ENCODE data around the gene ZBTB40. TPM values are rescaled to one million over a fixed set of nuclear protein-coding genes. Genes with fewer than 3 reads are reported as not detected.

The ZBTB40 gene
- total RNA-seq, 1 donor from 2014 or later = 25.8 TPM

DNA sequence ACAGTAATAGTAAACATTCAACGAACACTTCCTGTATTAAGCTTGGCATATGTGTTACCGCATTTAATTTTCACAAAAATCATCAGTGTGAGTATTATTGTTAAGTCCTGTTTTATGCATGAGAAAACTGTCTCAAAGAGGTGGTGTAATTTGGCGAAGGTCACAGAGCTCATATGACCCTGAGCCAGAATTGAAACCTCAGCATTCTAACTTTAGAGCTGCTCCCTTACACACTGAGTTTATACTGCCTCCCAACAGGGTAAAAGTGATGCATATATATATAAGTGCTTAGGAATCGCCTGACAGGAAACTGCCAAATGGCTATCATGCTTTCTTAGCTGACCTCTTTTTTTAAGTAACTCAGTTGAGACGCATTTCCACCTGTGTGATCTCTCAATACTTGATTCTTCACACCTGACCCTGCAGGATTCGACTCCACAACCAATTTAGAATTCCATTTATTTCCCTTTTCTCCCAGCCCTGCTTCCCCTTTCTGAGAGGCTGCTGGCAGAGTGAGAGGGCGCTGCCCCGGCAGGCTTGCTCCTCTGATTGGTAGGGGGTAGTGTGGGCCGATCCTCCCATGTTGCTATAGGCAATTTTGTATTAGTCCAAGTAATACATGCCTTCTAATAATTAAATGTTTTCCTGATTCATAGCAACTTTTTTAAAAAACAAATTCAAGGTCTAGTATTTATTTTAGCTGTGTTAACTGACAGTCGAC, 40.5 kb downstream of the ZBTB40 start:
- ATAC-seq (no peak), DNase-seq (ENCODE audit: low spot score) (no peak)
- intact Hi-C loops (cut with DNase I) = no loop called here

DNA sequence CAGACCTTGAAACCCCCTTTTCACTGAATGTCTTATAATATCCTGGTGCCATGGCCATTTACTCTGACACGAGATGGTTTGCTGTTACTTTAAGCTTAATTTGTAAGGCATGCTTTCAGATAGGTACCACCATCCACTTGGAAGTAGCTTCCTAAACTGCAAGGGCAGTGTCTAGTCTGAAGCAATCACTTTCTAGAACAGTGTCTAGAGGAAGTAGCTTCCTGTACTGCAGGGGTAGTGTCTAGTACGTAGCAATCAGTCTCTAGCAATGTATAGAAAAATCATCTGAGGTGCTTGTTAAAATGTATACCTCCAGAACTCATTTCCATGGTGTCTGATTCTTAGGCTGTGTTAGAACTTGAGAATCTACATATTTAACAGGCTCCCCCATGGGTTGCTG, 42.5 kb downstream of the ZBTB40 start:
- ATAC-seq (no peak), DNase-seq (ENCODE audit: low spot score) (no peak)
- intact Hi-C loops (cut with DNase I) = no loop called here

DNA sequence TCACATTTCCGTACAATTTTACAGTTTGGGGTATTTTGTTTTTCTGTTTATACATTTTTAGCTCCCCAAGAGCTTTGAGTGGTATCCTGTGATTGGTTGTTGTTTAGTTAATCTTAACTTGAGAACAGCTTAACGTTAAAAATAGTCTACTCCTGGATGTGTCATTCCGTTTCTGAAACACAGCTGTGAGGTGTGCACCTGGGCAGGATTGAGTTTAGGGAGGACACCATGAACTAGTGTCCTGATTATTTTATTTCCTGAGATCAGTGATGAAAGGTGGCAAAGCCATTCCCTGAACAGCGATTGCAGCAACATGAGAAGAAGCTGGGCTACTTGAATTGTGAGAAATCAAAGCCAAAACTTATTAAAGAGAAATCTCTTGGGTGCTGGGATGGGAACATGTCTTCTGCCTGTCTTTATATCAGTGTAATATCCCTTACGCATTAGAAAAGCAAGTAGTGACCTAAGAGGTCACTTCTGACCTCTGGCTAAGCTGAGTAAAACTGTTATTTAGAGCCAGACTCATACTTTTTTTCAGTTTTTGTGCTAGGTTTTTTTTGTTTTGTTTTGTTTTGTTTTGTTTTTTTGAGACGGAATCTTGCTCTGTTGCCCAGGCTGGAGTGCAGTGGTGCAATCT, 43.4 kb downstream of the ZBTB40 start:
- ATAC-seq = peak; percentile 76
- intact Hi-C loops (cut with DNase I) = no loop called here

DNA sequence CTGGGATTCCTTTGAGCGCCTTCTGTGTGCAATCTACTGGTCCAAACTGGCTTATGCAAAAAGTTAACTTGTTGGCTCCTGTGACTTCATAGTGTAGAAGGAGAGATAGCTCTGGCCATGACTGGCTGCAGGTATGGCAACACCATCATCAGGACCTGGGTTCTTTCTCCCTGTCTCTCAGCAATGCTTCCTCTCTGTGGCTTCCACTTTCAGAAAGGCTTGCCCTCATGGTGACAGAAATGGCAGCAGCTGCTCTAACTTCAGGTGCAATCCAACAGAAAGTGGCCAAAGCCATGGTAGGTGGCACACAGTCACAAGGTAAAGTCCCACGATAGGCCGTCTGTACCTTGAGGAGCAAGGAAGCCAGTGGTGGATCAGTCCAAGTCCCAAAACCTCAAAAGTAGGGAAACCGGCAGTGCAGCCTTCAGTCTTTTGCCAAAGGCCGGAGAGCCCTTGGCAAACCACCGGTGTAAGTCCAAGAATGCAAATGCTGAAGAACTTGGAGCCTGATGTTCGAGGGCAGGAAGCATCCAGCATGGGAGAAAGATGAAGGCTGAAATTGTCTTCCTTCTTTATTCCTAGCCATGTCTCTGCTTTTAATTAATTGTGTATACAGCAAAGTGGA, 45.0 kb downstream of the ZBTB40 start:
- ATAC-seq = no peak
- intact Hi-C loops (cut with DNase I) = no loop called here
- DNase-seq (ENCODE audit: low spot score) = no peak

More for the DNA sequence above, 43.4 kb downstream of the ZBTB40 start:
- no peak for DNase-seq (ENCODE audit: low spot score)

DNA sequence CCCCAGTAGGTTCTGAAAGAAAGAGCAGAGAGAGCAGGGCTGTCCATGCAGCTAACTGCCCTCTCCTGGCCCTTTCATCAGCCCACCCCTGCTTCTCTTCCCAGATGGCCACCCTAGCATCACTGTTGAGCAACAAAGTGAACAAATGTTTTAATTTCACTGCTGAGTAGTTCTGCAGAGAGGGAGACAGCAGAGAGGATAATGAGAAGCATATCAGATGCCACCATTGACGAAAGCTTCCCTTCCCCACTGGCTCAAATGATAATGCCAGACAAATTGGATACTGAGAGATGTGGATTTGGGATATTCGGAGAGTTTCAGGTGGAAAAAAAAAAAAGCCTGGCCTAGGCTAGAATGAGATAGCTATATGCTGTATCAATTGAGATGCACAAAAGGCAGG, 46.8 kb downstream of the ZBTB40 start:
- intact Hi-C loops (cut with DNase I) = no loop called here
- DNase-seq (ENCODE audit: low spot score) (no peak), ATAC-seq (no peak)

DNA sequence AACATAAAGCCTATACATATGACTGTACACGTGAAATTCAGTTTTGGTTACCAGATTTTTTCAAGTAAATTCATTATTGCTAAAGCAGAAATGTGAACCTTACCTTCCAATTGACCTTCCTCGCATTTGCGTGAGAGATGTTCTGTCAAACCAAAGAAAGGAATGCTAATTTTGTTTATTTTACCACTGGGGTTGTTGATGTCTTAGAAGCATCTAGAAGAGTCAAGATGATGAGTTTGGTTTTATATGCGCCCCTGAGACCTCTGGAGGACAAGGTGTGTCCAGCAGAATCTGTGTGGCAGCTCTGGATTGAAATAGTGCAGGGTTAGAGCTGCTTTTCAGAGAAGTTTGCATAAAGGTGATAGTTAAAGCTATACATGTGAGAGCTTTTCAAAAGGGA, 48.4 kb downstream of the ZBTB40 start:
- DNase-seq (ENCODE audit: low spot score) (no peak), ATAC-seq (no peak)
- intact Hi-C loops (cut with DNase I) = no loop called here

DNA sequence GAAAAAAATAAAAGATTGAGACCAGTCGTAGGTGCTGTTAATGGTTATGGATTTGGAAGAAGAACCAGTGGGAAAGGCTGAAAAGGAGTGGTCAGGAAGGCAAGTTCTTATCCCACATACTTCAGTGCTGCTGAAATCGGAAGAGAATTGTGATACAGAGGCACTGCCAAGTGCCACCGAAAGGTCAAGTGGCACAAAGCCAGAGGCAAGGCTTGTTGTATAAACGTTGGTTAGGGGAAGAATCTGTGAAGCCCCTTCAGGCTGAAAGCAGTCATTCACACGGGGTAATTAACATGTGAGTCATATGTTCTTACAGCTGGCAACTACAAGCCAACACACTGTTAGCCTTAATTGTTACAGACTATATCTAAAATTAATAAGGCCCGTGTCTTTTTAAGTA, 48.8 kb downstream of the ZBTB40 start:
- intact Hi-C loops (cut with DNase I) = no loop called here
- DNase-seq (ENCODE audit: low spot score) (peak; percentile 63), ATAC-seq (peak; percentile 45)

DNA sequence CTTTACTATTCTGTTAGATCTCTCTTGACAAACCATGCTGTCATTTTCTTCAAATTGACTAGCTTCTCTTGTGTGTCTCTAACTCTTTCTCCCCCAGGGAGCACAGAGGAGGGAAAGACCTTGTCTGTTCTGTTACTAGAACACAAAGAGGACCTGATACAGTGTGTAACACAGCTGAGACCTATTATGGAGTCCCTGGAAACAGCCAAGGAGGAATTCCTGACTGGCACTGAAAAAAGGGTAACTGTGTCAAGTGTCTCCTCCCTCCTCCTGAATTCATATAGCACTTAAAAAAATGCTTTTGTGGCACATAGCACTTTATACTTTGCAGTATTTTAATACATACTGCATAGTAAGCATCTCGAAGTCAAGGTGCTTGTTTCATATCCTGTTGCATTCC, 50.6 kb downstream of the ZBTB40 start:
- DNase-seq (ENCODE audit: low spot score) (no peak), ATAC-seq (no peak)
- intact Hi-C loops (cut with DNase I) = no loop called here

DNA sequence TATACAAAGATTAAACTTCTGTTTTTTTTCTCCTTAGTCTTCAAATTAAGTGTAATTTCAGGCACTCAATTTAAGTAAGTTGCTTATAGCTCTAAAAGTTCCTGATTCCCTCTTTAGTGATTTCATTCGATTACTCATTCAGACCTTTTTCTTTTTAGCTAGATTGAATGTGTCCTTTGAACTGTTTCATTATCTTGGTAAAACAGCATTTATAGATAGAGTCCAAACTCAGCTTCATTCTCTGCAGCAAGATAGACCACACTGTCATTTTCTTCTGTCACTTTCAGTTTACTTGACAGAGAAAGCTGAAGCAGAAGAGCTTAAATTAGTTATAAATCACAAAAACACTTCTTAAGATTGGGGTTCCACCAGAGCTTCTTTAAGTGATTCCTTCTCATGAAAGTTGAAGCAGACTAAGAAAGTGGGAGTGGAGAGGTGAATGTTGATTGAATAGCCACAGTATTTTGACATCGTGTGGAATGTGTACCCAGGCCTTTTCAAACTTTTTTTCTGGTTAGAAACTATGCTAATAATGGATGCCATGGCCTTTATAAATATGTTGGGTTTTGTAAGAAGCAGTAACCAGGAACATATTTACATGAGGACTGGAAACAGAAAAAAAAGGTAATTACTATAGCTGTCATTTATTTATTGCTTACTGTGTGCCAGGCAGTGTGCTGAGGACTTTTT, 52.2 kb downstream of the ZBTB40 start:
- DNase-seq (ENCODE audit: low spot score) (no peak), ATAC-seq (no peak)
- intact Hi-C loops (cut with DNase I) = no loop called here

DNA sequence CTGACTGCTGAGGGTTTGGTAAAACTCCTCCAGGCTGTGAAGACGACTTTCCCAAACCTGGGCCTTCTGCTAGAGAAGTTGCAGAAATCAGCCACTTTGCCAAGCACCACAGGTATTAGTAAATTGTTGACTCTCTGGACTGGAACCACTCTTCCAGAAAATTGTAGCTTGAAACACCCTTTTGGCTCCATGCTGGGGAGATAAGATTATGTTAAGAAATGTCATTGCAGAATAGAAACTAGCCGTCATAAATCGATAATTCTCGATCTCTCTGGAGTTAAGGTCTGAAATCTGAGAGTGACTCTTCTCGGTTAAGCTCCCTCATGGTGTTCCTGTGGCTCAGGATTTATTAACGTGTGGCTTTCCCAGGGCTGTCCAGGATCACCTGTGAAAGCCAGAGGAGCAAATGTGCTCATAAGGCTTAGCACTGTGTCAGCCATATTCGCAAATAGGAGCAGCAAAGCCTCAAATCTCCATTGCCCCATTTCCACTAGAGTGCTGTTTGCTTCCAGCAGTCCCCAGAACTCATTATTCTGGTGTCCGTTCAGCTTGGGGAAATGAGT, 54.6 kb downstream of the ZBTB40 start:
- intact Hi-C loops (cut with DNase I) = no loop called here
- no peak for DNase-seq (ENCODE audit: low spot score)
- ATAC-seq = no peak

DNA sequence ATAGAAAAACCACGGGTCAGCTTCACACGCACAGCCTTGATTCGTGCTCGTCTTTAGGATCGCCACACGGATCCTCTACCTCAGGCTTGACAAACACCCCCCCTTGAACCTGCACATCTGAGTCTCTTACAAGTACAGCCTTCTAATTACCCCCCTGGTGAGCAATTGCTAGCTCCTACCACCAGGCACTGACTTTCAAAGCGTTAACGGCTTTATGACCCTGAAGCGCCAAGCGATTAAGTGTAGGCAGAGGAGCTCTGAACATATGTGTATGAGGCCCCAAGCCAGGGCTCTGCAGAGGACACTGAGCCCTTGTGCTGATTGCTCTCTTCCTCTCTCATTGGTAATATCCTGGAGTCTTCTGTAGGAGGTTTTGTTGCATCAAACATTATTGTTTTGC, 55.9 kb downstream of the ZBTB40 start:
- no peak for ATAC-seq
- no peak for DNase-seq (ENCODE audit: low spot score)
- intact Hi-C loops (cut with DNase I) = no loop called here

DNA sequence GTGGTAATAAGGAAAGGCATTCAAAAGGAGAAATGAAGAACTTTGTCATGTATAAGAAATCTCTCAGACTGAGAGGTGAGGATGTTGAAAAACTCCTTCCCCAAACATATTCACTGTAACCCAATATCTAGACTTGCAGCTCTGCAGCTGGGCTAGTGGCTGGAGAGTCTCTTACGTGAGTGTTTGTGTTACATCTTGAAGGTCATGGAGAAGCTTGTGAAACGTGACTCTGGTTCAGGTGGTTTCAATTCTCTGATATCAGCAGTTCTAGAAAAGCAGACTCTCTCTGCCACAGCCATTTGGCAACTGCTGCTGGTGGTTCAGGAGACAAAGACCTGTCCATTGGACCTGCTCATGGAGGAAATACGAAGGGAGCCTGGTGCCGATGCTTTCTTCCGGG, 56.7 kb downstream of the ZBTB40 start:
- ATAC-seq (no peak), DNase-seq (ENCODE audit: low spot score) (no peak)
- intact Hi-C loops (cut with DNase I) = no loop called here

DNA sequence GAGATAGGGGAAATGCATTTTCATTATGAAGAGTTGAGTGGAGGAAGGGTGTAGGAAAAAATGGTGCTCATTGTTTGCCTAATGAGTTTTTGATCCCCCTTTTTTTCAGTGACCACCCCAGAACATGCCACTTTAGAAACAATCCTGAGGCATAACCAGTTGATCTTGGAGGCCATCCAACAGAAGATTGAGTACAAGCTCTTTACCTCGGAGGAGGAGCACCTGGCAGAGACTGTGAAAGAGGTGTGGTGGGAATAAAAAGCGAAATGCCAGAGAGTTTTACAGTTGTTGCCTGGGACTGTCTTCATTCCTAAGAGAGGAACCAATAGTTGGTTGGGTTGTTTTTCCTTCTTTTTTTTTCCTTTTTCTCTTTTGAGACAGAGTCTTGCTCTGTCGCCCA, 57.3 kb downstream of the ZBTB40 start:
- DNase-seq (ENCODE audit: low spot score) (no peak), ATAC-seq (no peak)
- intact Hi-C loops (cut with DNase I) = no loop called here

DNA sequence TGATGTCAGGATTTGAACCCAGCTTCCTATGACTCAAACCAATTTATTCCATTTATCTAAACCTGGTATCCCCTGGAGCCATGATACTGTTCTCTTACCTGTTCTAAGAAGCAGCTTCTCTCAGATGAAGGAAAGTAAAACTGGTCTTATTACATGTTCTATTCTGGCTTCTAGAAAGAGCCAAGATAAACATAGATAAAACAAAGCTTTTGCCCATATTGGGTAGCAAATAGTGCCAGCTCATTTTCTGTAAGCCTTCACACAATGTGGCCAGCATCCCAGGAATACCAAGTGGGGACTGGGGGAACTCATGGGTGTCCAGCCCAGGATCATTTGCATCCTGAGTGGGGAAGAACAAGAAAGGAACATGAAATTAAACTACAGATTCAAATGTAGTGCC, 58.2 kb downstream of the ZBTB40 start:
- no peak for DNase-seq (ENCODE audit: low spot score)
- intact Hi-C loops (cut with DNase I) = no loop called here
- ATAC-seq = no peak

DNA sequence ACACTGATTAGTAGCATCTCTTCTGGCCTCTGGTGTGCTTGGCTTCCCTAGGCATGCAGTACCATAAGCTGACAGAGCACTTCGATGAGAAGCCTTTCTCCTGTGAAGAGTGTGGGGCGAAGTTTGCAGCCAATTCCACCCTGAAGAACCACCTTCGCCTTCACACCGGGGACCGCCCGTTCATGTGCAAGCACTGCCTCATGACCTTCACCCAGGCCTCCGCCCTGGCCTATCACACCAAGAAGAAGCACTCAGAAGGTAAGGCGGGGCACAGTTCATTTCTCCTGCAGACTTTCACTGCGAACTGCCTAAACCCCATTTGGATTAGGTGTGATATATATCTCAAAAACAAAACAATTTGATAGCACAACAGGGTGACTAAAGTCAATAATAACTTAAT, 61.2 kb downstream of the ZBTB40 start:
- no peak for DNase-seq (ENCODE audit: low spot score)
- no peak for ATAC-seq
- intact Hi-C loops (cut with DNase I) = no loop called here

DNA sequence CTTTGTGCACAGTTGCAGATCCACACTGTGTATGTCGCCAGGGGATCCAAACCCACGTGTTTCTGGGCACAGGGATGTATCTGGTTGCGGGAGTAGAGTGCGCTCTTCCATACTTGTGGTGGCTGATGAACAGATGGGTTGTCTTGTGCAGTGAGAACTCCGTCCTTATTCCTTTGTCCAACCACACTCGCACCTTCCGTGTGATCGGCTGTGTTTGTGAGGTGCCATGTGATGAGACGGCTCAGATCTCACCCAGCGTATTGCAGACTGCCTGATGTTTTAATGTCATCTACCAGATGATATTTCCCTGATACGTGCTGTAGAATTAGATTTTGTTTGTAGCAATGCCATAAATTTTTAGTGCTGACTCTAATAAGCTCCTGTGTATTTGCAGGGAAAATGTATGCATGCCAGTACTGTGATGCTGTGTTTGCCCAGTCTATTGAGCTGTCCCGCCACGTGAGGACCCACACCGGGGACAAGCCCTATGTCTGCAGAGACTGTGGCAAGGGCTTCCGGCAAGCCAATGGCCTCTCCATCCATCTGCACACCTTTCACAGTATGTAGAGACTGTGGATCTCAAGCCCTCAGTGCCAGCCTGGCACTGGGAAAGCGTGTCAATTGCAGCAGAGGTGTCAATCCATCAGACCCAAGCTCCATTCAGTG, 65.4 kb downstream of the ZBTB40 start:
- intact Hi-C loops (cut with DNase I) = no loop called here
- ATAC-seq = no peak
- no peak for DNase-seq (ENCODE audit: low spot score)

DNA sequence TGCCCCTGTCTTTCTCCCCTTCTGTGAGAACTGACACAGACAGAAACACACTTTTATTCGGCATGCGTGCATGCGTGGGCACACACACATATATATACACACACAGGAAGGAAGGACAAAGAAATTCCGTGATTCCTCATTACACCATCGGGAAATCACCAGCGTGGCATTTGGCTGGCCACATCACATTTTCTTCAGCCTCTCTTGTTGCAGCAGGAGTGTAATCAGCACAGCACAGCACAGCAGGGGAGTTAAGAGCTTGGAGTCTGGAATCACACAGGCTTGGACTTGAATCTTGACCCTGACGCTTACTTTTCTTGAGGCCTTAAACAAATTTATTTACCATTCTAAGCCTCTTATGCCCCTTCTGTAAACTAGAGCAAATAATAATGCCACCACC, 66.3 kb downstream of the ZBTB40 start:
- no peak for DNase-seq (ENCODE audit: low spot score)
- ATAC-seq = no peak
- intact Hi-C loops (cut with DNase I) = no loop called here

DNA sequence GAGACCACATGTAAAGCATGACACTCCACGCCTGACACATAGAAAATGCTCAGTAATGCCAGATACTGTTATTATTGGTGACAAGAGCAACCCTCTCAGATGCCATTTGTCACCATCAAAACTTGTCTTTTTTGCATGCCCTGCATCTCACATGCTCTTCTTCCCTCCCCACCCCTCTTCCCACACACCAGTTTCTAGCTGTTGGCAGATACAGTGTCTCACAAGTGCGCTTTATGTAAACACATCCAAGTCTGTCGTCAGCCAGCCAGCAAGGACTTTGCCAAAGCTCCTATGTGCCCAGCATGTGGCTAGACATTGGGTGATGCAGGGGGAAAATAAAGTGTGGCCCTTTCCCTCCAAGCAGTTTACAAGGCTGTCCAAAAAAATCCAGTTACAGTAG, 66.7 kb downstream of the ZBTB40 start:
- no peak for DNase-seq (ENCODE audit: low spot score)

DNA sequence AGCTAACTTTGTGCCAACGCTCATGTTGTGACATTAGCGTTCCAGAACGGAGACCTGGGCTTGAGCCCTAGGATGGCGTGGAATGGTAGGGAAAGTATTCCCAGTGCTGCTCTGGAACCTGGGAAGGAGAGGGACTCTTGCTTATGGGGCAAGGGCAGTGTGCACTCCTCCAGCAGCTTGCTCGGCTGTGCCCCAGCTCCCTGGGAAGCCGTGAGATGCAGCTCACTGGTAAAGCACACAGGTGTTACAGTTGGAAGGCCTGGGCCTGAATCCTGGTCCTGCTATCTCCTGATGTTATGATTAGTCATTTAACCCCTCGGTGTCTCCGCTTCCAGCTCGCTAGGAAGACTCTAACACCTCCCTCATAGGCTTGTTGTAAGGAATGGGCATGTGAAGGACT, 69.2 kb downstream of the ZBTB40 start:
- DNase-seq (ENCODE audit: low spot score) = no peak
- no peak for ATAC-seq
- intact Hi-C loops (cut with DNase I) = no loop called here

More for the DNA sequence above, 66.7 kb downstream of the ZBTB40 start:
- no peak for ATAC-seq
- intact Hi-C loops (cut with DNase I) = no loop called here

All from sciatic nerve (tissue), 2 donors.